GM19324 (cell line): Measurements from ENCODE around the gene ACTN4.
"Not testable (repeated sequence)": the region's sequence is repeated elsewhere in the genome, so short reads cannot be mapped to it uniquely, and the experiment has no call there.

ENCODE experiments used
- ATAC-seq: cut with Tn5 transposase; IDR thresholded peaks from one replicate; pipeline ENCODE4 v1.9.1; 2021; ENCODE audit warnings: mild to moderate bottlenecking, moderate library complexity; ENCODE audit not compliant: unreplicated experiment, low FRiP score

Gene ACTN4

DNA sequence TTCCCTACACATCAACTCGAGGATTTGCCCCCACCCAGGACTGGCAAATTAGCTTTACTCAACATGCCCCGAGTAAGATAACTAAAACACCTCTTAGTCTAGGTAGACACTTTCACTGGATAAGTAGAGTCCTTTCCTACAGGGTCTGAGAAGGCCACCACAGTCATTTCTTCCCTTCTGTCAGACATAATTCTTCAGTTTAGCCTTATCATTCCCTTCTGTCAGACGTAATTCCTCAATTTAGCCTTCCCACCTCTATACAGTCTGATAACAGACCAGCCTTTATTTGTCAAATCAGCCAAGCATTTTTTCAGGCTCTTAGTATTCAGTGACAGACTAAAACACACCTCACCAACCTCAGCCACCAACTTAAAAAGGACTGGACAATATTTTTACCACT lies 106.3 kb downstream of the ACTN4 start:
- ATAC-seq, result not testable (repeated sequence)

DNA sequence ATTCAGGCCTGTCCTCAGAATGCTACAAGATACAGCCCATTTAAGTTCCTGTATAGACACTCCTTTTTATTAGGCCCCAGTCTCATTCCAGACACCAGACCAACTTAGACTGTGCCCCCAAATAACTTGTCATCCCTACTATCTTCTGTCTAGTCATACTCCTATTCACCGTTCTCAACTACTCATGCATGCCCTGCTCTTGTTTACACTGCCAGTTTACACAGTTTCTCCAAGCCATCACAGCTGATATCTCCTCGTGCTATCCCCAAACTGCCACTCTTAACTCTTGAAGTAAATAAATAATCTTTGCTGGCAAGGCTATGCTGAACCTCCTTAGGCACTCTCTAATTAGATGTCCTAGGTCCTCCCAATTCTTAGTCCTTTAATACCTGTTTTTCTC lies 106.7 kb downstream of the ACTN4 start:
- not testable (repeated sequence) for ATAC-seq

DNA sequence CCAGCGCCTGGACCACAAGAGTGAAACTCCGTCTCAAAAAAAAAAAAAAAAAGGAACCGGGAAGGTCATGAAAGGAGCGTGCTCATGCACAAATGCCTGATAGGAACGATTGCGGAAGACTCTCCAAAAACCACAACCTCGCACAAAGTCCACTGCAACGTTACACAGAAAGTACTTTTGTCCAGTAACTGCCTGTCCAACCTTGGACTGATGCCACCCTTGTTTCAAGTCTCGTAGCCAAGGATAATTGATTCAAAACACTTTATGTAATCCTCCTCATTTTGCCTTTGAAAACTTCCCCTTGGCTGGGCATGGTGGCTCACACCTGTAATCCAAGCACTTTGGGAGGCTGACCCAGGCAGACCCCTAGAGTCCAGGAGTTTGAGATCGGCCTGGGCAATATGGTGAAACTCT lies 112.1 kb downstream of the ACTN4 start:
- ATAC-seq, result no peak

DNA sequence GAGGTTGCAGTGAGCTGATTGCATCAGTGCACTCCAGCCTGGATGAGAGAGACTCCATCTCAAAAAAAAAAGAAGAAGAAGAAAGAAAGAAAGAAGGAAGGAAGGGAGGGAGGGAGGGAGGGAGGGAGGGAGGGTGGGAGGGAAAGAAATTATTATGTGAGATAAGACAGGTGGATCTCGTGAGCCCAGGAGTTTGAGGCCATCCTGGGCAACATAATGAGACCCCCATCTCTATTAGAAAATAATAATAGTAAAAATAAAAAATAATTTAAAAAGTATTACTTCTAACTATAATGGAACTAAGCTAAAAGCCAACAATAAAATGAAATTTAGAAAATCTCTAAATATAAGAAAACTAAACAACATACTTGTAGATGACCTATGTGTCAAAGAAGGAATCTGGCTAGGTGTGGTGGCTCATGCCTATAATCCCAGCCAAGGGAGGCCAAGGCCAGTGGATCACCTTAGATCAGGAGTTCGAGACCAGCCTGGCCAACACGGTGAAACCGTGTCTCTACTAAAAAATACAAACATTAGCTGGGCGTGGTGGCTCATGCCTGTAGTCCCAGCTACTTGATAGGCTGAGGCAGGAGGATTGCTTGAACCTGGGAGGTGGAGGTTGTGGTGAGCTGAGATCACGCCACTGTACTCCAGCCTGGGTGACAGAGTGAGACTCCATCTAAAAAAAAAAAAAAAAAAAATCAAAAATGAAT lies 113.5 kb downstream of the ACTN4 start:
- not testable (repeated sequence) for ATAC-seq

DNA sequence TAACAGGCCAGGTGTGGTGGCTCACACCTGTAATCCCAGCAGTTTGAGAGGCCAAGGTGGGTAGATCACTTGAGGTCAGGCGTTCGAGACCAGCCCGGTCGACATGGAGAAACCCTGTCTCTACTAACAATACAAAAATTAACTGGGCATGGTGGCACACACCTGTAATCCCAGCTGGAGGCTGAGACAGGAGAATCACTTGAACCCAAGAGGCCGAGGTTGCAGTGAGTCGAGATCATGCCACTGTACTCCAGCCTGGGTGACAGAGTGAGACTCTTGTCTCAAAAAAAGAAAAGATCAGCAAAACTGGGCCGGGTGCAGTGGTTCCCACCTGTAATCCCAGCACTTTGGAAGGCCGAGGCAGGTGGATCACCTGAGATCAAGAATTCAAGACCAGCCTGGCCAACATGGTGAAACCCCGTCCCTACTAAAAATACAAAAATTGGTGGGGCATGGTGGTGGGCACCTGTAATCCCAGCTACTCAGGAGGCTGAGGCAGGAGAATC lies 114.5 kb downstream of the ACTN4 start:
- not testable (repeated sequence) for ATAC-seq

DNA sequence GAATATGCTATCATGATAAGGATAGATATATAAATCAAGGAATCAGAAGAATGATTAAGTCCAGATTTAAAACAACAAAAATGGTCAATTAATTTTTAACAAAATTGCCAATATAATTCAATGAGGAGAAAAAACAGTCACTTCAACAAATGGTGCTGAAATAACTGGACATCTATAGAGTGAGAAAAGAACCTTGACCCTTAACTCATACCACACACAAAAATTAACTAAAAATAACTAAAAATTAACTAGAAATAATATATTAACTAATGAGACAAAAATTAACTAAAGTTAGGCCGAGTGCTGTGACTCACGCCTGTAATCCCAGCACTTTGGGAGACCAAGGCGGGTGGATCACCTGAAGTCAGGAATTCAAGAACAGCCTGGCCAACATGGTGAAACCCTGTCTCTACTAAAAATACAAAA lies 116.4 kb downstream of the ACTN4 start:
- ATAC-seq, result no peak

DNA sequence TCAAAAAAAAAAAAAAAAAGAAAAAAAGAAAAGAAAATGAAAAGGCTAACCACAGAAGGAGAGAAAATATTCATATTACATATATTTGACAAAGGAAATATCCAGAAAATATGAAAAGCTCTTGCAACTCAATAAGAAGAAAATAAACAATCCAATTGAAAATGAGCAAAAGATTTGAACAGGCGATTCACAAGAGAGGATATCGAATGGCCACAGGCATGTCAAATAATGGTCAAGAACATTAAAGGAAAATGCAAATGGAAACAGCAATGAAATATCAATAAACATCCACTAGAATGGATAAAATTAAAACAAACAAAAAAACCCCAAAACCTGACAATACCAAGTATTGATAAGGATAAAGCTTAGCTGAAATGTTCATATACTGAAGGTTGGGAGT lies 117.8 kb downstream of the ACTN4 start:
- ATAC-seq, result no peak

DNA sequence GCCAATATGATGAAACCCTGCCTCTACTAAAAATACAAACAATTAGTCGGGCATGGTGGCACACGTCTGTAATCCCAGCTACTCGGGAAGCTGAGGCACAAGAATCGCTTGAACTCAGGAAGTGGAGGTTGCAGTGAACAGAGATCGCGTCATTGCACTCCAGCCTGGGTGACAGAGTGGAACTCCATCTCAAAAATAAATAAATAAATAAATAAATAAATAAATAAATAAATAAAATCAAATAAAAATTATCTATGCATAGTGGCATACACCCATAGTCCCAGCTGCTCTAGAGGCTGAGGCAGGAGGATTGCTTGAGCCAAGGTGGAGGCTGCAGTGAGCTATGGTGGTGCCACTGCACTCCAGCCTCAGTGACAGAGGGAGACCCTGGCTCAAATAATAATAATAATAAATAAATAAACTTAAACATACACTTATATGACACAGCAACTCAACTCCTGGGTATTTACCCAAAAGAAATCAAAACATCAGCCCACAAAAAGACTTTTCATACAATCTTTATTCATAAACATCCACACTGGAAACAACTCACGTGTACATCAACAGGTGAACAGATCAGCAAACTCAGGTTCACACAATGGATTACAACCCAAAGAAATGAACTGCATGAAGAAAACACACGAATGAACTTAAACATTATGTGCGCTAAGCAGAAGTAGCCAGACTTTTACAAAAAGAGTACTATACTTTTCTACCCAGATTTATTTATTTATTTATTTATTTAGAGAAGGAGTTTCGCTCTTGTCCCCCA lies 119.0 kb downstream of the ACTN4 start:
- no peak for ATAC-seq

DNA sequence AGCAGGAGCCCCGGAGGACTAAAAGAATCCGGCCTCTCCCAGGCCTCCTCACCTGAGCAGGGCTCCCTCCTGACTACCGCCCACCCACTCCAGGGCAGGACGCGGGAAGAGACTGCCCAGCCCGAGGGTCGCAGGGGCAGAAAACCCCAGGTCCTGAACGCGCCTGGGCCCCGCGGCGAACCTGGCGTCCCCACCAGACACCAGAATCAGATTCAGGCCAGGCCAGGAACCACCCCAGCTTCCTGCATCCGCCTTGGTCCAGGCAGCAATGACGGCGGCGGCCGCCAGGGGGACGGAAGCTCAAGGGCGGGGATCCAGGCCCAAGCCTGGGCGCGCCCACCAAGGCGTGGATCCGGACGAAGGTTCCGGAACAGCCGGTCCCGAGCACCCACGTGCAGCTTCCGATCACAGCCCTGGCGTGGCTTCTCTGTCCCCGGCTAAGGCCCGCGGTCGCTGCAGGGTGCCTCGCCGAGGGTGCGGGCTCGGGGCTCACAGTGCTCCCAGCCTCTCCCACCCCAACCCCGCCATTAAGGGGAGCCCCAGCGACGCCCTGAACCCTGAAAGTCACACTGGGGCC lies 122.3 kb downstream of the ACTN4 start:
- peak; percentile 77 for ATAC-seq

DNA sequence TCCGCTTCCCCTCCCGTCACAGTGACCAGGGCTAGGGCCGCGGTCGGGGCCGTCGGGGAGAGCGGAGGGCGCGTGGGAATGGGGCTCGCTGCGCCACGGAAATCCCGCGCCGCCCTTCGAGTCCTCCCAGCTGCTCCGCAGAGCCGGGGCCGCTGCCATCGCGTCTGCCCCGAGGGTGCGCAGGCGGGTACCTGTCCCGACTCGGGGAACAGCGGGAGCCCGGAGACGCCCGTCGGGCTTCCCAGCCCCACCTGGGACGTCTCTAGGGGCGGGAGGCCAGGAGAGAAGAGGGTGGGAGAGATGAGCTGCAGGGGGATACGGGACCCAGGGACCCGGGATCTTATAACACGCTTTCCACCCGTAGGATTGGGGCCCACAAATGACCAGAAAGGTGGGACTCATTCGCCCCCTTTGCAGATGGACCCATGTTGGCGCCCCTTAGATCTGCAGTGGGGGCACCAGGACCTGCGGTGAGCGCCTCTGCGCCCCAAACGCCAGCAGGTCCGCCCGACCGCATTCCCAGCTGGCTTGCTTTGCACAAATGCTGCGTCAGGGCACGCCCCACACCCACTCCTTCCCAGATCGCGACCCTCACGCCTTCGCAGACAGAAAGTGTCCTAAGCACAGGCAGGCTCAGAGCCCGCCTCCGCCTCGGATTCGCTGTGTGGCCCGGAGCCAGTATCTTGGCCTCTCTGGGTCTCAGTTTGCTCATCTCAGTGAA lies 122.9 kb downstream of the ACTN4 start:
- ATAC-seq, result peak; percentile 7

DNA sequence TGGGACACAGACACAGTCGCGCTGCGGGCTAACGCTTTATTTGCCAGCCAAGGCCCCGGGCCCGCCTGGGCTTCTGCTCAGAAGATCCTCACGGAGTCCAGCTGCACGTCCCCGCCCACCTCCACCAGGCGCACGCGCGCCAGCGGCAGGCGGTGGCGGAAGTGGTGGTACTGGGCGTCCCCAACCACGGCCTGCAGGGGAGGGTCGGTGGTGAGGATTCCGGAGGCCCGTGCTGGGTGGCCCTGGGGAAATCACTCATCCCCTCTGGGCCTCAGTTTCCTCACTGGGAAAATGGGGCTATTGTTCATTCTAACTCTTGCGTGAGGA lies 123.5 kb downstream of the ACTN4 start:
- not testable (repeated sequence) for ATAC-seq

DNA sequence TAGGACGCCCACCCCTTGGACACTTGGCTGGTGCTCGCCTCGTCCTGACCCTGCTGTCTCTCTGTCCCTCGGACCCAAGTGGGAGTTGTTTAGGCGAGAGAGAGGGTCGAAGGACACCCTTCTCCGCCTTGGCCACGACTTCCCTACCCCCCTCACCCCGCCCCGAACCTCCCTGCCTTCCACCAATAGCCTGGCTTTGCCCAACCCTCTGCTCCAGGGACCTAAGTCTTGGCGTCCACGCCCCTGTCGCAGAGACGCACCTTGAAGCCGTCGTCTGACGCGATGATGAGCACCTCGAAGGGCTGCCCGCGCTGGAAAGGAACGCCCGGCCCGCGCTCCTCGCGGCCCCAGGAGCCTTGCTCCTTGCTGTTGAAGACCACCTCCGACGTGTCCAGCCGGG lies 124.1 kb downstream of the ACTN4 start:
- not testable (repeated sequence) for ATAC-seq

DNA sequence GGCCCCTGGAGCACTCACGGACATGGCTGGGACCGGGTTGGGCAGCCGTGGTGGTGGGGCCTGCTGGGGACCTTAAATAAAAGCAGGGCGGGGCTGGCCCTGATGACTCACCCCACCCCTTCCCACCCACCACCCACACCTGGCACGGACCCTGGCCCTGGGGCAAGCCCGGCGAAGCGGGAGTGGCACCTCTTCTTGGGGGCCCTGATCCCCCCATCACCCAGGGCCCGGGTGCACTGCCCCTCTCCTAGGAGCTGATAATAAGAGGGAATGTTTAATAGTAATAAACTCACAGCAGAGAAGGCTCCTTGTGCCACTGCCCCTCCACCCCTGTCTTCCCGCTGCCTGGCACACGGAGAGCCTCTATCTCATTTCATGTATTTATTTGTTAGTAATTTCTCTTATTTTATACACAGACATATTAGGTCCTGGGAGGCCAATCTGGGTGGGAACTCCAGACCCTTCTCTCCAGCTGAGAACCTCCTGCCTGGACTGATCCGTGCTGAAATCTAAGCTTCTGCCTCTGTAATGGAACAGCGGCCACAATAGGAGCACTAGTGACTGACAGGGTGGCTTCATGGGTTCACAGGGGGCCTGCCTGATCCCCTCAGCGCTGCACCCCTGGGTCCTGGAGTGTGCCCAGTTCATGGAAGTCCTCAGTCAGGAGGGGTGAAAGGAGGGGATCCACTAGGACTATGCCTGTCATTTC lies 126.2 kb downstream of the ACTN4 start, which contains the start of gene LGALS7:
Gene LGALS7, minus strand, starts transcription at position 49 of the 709 bp plus-strand sequence. Its CDS starts 25 bp downstream, at position 24.
- no peak for ATAC-seq

DNA sequence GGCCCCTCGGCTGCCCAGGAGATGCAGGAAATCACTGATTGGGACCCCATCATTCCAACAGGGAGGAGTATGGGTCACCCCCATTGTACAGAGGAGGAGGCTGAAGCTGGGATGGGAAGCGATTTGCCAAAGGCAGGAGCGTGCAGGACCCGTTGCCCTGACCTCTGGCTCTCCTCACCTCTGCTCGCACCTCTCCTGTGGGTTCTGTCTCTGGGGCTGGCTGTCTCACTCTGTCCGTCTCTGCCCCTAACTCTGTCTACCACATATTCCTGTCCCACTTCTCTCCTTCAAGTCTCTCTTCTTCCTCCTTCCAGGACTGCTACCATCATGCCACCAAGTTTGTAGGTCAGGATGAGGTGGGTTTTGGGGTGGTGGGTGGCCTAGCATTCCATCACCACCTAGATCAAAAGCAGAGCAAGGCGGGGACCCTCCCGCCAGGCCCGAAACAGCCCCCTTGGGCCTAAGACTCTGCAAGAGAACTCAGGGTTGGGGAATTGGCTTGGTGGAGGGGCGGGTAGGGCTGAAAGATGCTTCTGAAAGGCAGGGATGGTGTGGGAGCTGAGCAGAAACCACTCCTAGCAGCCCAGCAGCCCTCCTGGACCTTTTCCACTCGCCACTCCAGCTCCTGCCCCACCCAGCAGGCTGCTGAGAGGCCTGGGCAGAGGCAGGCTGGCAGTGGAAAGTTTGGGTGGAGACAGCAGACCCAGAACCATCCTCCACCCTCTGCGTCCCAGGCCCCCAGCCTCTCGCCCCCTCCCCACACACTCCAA lies 126.9 kb downstream of the ACTN4 start:
- no peak for ATAC-seq

DNA sequence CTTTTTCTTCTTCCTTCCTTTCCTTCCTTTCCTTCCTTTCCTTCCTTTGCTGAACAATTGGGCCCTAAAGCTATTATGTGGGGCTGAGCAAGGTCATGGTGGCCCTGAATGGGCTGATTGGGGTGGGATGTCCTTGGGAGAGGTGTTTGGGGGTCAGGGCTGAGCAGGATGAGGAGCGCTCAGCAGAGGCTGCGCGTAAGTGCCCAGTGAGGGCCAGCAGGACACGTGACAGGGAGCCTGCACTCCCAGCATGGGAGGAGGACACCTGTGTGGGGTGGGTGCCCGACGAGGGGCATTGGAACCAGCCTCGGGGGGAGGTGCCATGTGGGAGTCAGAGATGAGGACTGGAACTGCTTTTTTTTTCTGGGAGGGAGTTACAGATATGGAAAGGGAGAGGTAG lies 131.3 kb downstream of the ACTN4 start:
- no peak for ATAC-seq

DNA sequence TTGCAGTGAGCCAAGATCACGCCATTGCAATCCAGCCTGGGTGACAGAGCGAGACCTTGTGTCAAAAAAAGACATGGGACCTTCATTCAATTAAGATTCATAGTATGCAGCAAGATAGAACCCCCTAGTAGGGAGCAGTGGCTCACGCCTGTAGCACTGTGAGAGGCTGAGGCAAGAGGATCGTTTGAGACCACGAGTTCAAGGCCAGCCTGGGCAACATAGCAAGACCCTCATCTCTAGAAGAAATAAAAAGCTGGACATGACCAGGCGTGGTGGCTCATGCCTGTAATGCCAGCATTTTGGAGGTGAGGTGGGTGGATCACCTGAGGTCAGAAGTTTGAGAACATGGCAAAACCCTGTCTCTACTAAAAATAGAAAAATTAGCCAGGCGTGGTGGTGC lies 133.0 kb downstream of the ACTN4 start:
- ATAC-seq, result no peak

DNA sequence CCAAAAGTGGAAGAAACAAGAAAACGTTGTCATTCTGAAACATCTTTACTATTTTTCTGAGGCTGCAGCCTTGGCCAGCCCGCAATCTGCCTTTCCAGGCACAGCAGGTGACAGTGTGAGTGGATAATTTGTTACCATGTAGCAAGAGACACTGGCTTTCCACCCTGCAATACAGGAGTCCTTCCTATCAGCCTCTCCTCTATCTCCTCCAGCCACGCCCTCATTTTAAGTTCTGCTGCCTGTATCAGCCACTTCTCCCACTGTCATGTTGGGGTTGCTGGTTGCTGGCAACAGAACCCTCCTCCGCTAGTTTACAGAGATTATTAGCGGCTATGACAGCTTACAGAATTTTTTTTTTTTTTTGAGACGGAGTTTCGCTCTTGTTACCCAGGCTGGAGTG lies 133.6 kb downstream of the ACTN4 start:
- ATAC-seq, result no peak
